ENCODE data around the gene AHNAK.
"Not testable (repeated sequence)": the region's sequence is repeated elsewhere in the genome, so short reads cannot be mapped to it uniquely, and the experiment has no call there.

AHNAK gene

DNA sequence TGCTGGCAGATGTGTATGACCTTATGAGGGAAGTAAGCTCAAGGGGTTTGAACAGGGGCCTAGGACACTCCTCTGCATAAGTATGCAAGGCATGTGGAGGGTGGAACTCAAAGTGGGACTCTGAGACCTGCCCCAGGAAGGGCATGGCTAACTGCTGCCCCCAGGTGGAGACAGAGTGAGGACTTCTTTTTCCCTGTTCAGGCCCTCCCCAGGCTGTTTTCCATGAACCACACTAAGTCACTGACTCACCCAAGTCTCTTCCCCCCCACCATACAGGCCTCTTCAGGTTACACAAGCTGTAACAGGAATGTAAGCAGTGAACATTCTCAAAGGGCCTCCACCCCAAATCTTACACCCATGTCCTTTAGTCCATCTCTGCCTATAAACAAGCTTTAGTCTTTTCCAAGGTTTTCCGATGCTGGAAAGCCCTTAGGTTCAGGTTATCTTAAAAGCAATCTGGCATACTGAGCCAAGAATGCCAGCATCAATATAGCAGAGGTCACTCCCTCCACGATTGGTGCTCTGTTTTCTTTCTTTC, 14.0 kb upstream of the AHNAK start:
- Mint-ChIP-seq H3K9me3 (no peaks in the 10 kb centered on the region), H3K27ac (peak overlapping the region; percentile 35), H3K36me3 (peaks cover 100% of the 10 kb centered on the region), H3K4me3 (no peak overlapping the region), H3K4me1 (peaks cover 71% of the 10 kb centered on the region)
- DNase-seq (ENCODE audit: low spot score in 2 of 2) (peak in 1 of 2 donors; percentile 75), ATAC-seq (peak; percentile 27)

- peaks cover 97% of the 10 kb centered on the region for H3K36me3 Mint-ChIP-seq
- H3K9me3 Mint-ChIP-seq; DNase-seq (ENCODE audit: low spot score in 2 of 2); ATAC-seq: not testable (repeated sequence)
- H3K27ac Mint-ChIP-seq: peak overlapping the region; percentile 97
- peaks cover 78% of the 10 kb centered on the region for H3K4me1 Mint-ChIP-seq
- H3K4me3 Mint-ChIP-seq: peak overlapping the region; percentile 76
Measured at GRCh38 chr11:62559626-62560025, 13.0 kb upstream of the AHNAK start.

DNA sequence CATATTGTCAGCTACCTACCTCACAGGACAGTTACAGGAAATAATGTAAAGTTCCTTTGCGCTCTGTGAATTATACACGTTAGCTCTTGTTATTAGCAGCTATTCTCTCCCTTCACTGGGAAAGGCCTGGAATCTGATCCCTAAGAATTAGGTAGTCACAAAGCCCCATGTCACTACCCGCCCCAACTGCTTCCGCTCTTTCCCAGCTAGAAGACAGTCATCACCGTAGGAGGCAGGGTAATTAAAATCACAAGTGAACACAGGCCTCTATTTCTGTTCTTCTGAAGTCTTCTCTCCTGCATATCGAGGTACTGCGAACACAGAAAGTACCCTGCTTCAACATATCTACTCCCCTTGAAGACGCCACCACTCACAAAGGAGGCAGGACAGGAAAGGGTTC, 12.6 kb upstream of the AHNAK start:
- DNase-seq (ENCODE audit: low spot score in 2 of 2) (no peak), ATAC-seq (no peak)
- Mint-ChIP-seq H3K36me3 (peaks cover 95% of the 10 kb centered on the region), H3K4me1 (peaks cover 82% of the 10 kb centered on the region), H3K9me3 (no peaks in the 10 kb centered on the region), H3K27ac (peak overlapping the region; percentile 97), H3K4me3 (peak overlapping the region; percentile 76)

DNA sequence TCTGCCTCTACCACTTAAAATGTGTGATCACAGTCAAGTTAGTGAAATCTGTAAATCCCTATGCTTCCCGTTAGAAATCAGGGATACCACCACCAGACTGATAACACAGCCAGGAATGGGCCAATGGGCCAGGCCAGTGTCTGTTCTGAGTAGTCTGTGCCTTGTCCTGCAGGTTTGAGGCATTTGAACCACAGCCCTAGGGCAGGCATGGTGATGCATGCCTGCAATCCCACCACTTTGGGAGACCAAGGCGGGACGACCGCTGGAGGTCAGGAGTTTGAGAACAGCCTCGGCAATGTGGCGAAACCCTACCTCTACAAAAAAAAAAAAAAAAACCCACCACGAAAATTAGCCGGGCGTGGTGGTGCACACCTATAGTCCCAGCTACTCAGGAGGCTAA, 12.1 kb upstream of the AHNAK start:
- DNase-seq (ENCODE audit: low spot score in 2 of 2) (no peak), ATAC-seq (no peak)
- peak overlapping the region; percentile 76 for H3K4me3 Mint-ChIP-seq
- H3K9me3 Mint-ChIP-seq: no peaks in the 10 kb centered on the region
- peaks cover 86% of the 10 kb centered on the region for H3K4me1 Mint-ChIP-seq
- peak overlapping the region; percentile 97 for H3K27ac Mint-ChIP-seq
- peaks cover 89% of the 10 kb centered on the region for H3K36me3 Mint-ChIP-seq

- DNase-seq (ENCODE audit: low spot score in 2 of 2): no peak
- H3K27ac Mint-ChIP-seq: peak overlapping the region; percentile 97
- peak; percentile 50 for ATAC-seq
- peaks cover 96% of the 10 kb centered on the region for H3K4me1 Mint-ChIP-seq
- H3K4me3 Mint-ChIP-seq: peak overlapping the region; percentile 76
- peaks cover 80% of the 10 kb centered on the region for H3K36me3 Mint-ChIP-seq
- H3K9me3 Mint-ChIP-seq: no peaks in the 10 kb centered on the region
Measured at GRCh38 chr11:62556875-62557631, 10.4 kb upstream of the AHNAK start.

- ATAC-seq (peak; percentile 76), DNase-seq (ENCODE audit: low spot score in 2 of 2) (peak; percentile 63 to 93)
- Mint-ChIP-seq H3K9me3 (no peaks in the 10 kb centered on the region), H3K4me1 (peaks cover 96% of the 10 kb centered on the region), H3K4me3 (peak overlapping the region; percentile 76), H3K27ac (peak overlapping the region; percentile 97), H3K36me3 (peaks cover 80% of the 10 kb centered on the region)
Measured at GRCh38 chr11:62556108-62556874, 9.7 kb upstream of the AHNAK start.

- ATAC-seq (peak; percentile 18), DNase-seq (ENCODE audit: low spot score in 2 of 2) (peak in 1 of 2 donors; percentile 85)
- peaks cover 75% of the 10 kb centered on the region for H3K36me3 Mint-ChIP-seq
- H3K27ac Mint-ChIP-seq: peak overlapping the region; percentile 97
- H3K4me3 Mint-ChIP-seq: peak overlapping the region; percentile 76
- peaks cover 96% of the 10 kb centered on the region for H3K4me1 Mint-ChIP-seq
- H3K9me3 Mint-ChIP-seq: no peaks in the 10 kb centered on the region
Measured at GRCh38 chr11:62555464-62556107, 9.0 kb upstream of the AHNAK start.

GRCh38 chr11:62554387-62555167, 8.0 kb upstream of the AHNAK start:
- ATAC-seq (no peak), DNase-seq (ENCODE audit: low spot score in 2 of 2) (no peak)
- Mint-ChIP-seq H3K4me3 (peak overlapping the region; percentile 76), H3K36me3 (peaks cover 65% of the 10 kb centered on the region), H3K4me1 (peaks cover 87% of the 10 kb centered on the region), H3K9me3 (no peaks in the 10 kb centered on the region), H3K27ac (peak overlapping the region; percentile 97)

DNA sequence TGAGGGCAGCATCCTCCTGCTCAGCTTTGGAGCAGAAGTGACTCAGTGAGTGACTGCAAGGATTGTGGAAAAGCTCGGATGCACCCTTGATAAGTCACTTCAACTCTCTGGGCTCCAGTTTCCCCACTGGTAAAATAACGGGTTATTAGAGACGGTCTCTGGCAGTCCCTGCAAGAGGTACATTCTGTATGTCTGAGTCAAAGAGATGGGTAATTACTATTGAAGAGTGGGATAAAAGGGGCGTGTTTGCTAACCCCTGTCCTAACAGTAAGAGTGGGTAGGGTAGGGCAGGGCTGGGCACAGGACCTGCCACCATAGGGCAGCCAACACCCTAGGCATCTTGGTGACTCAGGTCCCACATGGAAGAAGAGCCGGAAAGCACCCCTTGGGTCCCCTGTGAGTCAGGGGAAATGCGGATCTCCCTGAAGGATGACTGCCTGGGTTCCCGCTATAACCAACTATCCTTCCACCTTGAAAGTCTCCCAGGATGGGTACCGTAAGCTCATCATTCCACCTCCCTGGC, 7.3 kb upstream of the AHNAK start:
- Mint-ChIP-seq H3K4me3 (peak overlapping the region; percentile 76), H3K27ac (peak overlapping the region; percentile 97), H3K36me3 (peaks cover 58% of the 10 kb centered on the region), H3K9me3 (no peaks in the 10 kb centered on the region), H3K4me1 (peaks cover 80% of the 10 kb centered on the region)
- DNase-seq (ENCODE audit: low spot score in 2 of 2) (no peak), ATAC-seq (no peak)

GRCh38 chr11:62553080-62553838, 6.7 kb upstream of the AHNAK start:
- ATAC-seq (peak; percentile 42), DNase-seq (ENCODE audit: low spot score in 2 of 2) (peak in 1 of 2 donors; percentile 77)
- peaks cover 53% of the 10 kb centered on the region for H3K36me3 Mint-ChIP-seq
- peak overlapping the region; percentile 76 for H3K4me3 Mint-ChIP-seq
- peak overlapping the region; percentile 97 for H3K27ac Mint-ChIP-seq
- peaks cover 78% of the 10 kb centered on the region for H3K4me1 Mint-ChIP-seq
- no peaks in the 10 kb centered on the region for H3K9me3 Mint-ChIP-seq

GRCh38 chr11:62552485-62553079, 6.0 kb upstream of the AHNAK start:
- H3K4me3 Mint-ChIP-seq: peak overlapping the region; percentile 76
- peaks cover 52% of the 10 kb centered on the region for H3K36me3 Mint-ChIP-seq
- no peak for DNase-seq (ENCODE audit: low spot score in 2 of 2)
- peaks cover 79% of the 10 kb centered on the region for H3K4me1 Mint-ChIP-seq
- no peaks in the 10 kb centered on the region for H3K9me3 Mint-ChIP-seq
- peak overlapping the region; percentile 97 for H3K27ac Mint-ChIP-seq
- ATAC-seq: no peak

DNA sequence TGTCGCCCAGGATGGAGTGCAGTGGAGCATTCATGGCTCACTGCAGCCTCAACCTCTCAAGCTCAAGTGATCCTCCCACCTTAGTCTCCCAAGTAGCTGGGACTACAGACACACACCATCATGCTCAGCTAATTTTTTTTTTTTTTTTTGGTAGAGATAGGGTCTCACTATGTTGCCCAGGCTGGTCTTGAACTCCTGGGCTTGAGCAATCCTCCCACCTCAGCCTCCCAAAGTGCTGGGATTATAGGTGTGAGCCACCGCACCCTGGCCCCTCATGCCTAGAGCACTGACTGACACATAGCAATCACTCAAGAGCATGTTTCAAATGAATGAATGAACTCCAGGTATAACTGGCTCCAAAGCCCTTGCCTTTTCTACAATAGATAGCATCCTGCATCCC, 3.9 kb upstream of the AHNAK start:
- DNase-seq (ENCODE audit: low spot score in 2 of 2); H3K9me3 Mint-ChIP-seq; H3K4me3 Mint-ChIP-seq; ATAC-seq: not testable (repeated sequence)
- peak overlapping the region; percentile 97 for H3K27ac Mint-ChIP-seq
- H3K36me3 Mint-ChIP-seq: peaks cover 44% of the 10 kb centered on the region
- H3K4me1 Mint-ChIP-seq: peaks cover 65% of the 10 kb centered on the region

DNA sequence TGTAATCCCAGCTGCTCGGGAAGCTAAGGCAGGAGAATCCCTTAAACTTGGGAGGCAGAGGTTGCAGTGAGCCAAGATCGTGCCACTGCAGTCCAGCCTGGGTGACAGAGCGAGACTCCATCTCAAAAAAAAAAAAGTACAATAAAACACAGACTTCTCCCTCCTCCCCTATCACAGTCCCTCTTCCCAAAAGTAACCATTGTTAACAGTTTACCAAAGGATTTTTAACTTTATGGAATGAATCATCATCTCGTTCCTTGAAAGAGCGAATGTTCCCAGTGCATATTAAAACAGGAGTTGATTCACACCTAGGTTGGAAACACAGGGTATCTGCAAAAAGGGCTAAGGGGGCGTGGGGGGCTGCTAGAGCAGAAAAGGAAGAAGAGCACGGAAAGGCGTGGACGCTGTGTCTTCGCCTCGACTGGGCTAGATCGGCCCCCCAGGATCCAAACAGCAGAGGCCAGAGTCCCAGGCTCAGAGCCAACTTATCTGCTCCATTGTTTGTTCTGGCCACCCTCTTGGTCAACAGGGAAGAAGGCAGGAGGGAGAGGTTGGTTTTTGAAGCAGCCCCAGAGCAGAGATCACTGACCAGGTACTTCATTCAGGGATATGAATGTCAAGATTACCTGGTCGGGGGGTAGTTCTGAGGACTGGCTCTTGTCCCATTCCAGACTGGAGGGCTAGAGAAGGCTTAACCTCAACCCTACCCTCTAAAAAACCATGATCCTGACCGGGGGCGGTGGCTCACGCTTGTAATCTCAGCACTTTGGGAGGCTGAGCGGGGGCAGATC, 2.1 kb upstream of the AHNAK start:
- no peaks in the 10 kb centered on the region for H3K9me3 Mint-ChIP-seq
- H3K4me1 Mint-ChIP-seq: peaks cover 65% of the 10 kb centered on the region
- H3K36me3 Mint-ChIP-seq: peaks cover 45% of the 10 kb centered on the region

More for the DNA sequence above, 2.1 kb upstream of the AHNAK start:
- DNase-seq (ENCODE audit: low spot score in 2 of 2) (no peak), ATAC-seq (no peak)
- Mint-ChIP-seq H3K27ac (no peak overlapping the region), H3K4me3 (peak overlapping the region; percentile 80)

Measured in stimulated activated effector memory CD8-positive, alpha-beta T cell treated with anti-CD3 and anti-CD28 coated beads, Interleukin-12 subunit alpha, Interleukin-12 subunit beta, amount 100 ng/mL, for 72 hours (primary cell).